Activated CD4-positive, alpha-beta T cell treated with anti-CD3 and anti-CD28 coated beads, Interleukin-2, amount 10 ng/mL, durations not matched to agents 7 days and 5 days (primary cell): ENCODE data around the gene RIMBP2. TPM values are rescaled to one million over a fixed set of nuclear protein-coding genes. Genes with fewer than 3 reads are reported as not detected.

Experiments used
- CTCF ChIA-PET: fragments of 350-600 bp; sonication (Branson Sonifier 250); formaldehyde crosslinking; loops from one replicate; lab custom pipeline; 2021; ENCODE audit warnings: antibody characterized with exemption; lab: Charles Lee
- POLR2A ChIA-PET: fragments of 350-600 bp; sonication (Branson Sonifier 250); formaldehyde crosslinking; loops from one replicate; lab custom pipeline; 2021; ENCODE audit warnings: antibody characterized with exemption; lab: Charles Lee
- DNase-seq: peaks from one replicate; pipeline ENCODE4 v3.0.0-alpha.2; 2020
- H3K27ac Mint-ChIP-seq: one replicate; pipeline ENCODE4 v1.8.0; 2021; ENCODE audit warnings: mild to moderate bottlenecking, moderate library complexity, mixed read lengths
- H3K27me3 Mint-ChIP-seq: one replicate; pipeline ENCODE4 v1.8.0; 2021; ENCODE audit warnings: mixed read lengths
- H3K36me3 Mint-ChIP-seq: one replicate; pipeline ENCODE4 v1.8.0; 2021; ENCODE audit warnings: low read depth, mixed read lengths
- H3K4me1 Mint-ChIP-seq: one replicate; pipeline ENCODE4 v1.8.0; 2021; ENCODE audit warnings: mixed read lengths
- H3K4me3 Mint-ChIP-seq: one replicate; pipeline ENCODE4 v1.8.0; 2021; ENCODE audit warnings: mild to moderate bottlenecking, moderate library complexity, mixed read lengths
- H3K9me3 Mint-ChIP-seq: one replicate; pipeline ENCODE4 v1.8.0; 2021; ENCODE audit warnings: mixed read lengths
- total RNA-seq, 2 experiments: library from RNA; stranded (reverse); gene quantifications; one replicate each; pipeline ENCODE4 v1.2.3, GENCODE V29; 2021

The RIMBP2 gene
- total RNA-seq, 2 experiments from 2014 or later = not detected

GRCh38 chr12:130500835-130501330, 215.2 kb downstream of the RIMBP2 start:
- no peak for DNase-seq
- Mint-ChIP-seq H3K27me3 (no peaks in the 10 kb centered on the region), H3K9me3 (peaks cover 7% of the 10 kb centered on the region), H3K27ac (no peak overlapping the region), H3K4me1 (no peaks in the 10 kb centered on the region), H3K4me3 (no peak overlapping the region), H3K36me3 (no peaks in the 10 kb centered on the region)
- ChIA-PET POLR2A (no interaction called here), CTCF (interaction anchor here (0.5 to 1.0 kb wide), 2 partner anchors 12 to 480 kb away, joined by 3 read pairs; no protein-coding TSS in a partner anchor)

- Mint-ChIP-seq H3K4me3 (no peak overlapping the region), H3K27ac (no peak overlapping the region), H3K27me3 (no peaks in the 10 kb centered on the region), H3K9me3 (peaks cover 7% of the 10 kb centered on the region), H3K4me1 (no peaks in the 10 kb centered on the region), H3K36me3 (no peaks in the 10 kb centered on the region)
- ChIA-PET CTCF (interaction anchor here (1.0 kb wide), 1 partner anchor 14 kb away, joined by 3 read pairs; no protein-coding TSS in a partner anchor), POLR2A (no interaction called here)
- DNase-seq = no peak
These were observed 216.6 kb downstream of the RIMBP2 start for GRCh38 chr12:130499474-130499873.

- Mint-ChIP-seq H3K27me3 (no peaks in the 10 kb centered on the region), H3K4me1 (no peaks in the 10 kb centered on the region), H3K27ac (no peak overlapping the region), H3K4me3 (no peak overlapping the region), H3K36me3 (no peaks in the 10 kb centered on the region), H3K9me3 (peaks cover 7% of the 10 kb centered on the region)
- POLR2A ChIA-PET = no interaction called here
- CTCF ChIA-PET = no interaction called here
- DNase-seq = no peak
These were observed 217.3 kb downstream of the RIMBP2 start for GRCh38 chr12:130498589-130499385.

DNA sequence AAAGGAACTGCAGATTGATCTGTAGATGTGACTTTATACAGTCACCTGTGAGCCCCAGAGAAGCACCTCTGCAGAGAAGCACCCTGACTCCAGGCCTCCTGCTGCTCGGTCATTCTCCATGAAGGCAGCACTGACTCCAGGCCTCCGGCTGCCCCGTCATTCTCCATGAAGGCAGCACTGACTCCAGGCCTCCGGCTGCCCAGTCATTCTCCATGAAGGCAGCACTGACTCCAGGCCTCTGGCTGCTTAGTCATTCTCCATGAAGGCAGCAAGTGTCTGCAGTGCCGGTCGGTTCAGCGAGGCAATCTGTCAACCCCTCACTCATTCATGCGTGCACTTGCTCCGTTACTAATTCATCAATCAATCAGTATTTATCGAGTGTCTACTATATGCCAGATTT, 218.1 kb downstream of the RIMBP2 start:
- Mint-ChIP-seq H3K27ac (no peak overlapping the region), H3K27me3 (no peaks in the 10 kb centered on the region), H3K9me3 (peaks cover 7% of the 10 kb centered on the region), H3K4me3 (no peak overlapping the region), H3K36me3 (no peaks in the 10 kb centered on the region), H3K4me1 (no peaks in the 10 kb centered on the region)
- no peak for DNase-seq
- POLR2A ChIA-PET = no interaction called here
- CTCF ChIA-PET = no interaction called here

DNA sequence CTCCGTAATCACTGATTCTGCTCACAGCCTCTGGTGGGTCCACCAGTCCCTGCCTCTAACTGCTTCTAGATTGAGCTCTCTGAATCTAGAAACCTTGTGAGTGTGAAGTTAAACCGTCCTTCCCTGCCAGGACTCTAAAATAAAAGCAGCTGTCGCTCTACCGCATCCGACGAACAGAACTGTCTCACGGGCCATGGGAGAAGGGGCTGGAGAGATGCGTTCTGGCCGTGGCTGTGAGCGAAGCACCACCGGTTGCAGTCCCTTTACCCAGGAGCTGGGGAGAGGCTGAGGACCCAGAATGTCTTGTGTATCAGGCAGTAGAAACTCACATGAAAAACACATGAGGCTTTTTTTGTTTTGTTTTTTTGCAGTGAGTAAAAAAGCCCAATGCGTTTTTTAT, 218.8 kb downstream of the RIMBP2 start:
- H3K4me3 Mint-ChIP-seq = no peak overlapping the region
- ChIA-PET POLR2A (no interaction called here), CTCF (no interaction called here)
- H3K4me1 Mint-ChIP-seq = no peaks in the 10 kb centered on the region
- H3K36me3 Mint-ChIP-seq = no peaks in the 10 kb centered on the region
- peaks cover 4% of the 10 kb centered on the region for H3K9me3 Mint-ChIP-seq
- DNase-seq = no peak
- H3K27ac Mint-ChIP-seq = no peak overlapping the region
- H3K27me3 Mint-ChIP-seq = no peaks in the 10 kb centered on the region

- CTCF ChIA-PET = no interaction called here
- no peak overlapping the region for H3K4me3 Mint-ChIP-seq
- no peaks in the 10 kb centered on the region for H3K36me3 Mint-ChIP-seq
- H3K27ac Mint-ChIP-seq = no peak overlapping the region
- H3K9me3 Mint-ChIP-seq = peaks cover 4% of the 10 kb centered on the region
- no peaks in the 10 kb centered on the region for H3K27me3 Mint-ChIP-seq
- no peaks in the 10 kb centered on the region for H3K4me1 Mint-ChIP-seq
- POLR2A ChIA-PET = no interaction called here
- DNase-seq = no peak
These were observed 219.5 kb downstream of the RIMBP2 start for GRCh38 chr12:130496516-130497120.

DNA sequence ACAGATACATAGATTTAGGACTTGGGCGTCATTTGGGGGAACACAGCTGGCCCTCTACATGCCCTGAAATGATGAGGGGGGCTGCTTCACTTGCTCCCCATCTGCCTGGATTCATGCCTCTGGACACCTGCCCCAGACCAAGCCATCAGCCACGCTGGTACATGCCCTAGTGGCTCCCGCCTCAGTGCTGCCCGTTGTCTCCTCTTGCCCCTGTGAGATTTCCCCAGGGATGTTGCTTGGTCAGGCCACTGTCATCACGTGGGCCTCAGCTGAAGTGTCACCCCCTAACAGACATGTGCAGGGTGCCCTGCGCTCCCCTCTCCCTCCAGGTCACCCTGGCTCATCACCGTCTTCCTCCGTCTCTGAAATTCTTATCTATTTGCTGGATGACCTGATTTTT, 220.9 kb downstream of the RIMBP2 start:
- Mint-ChIP-seq H3K36me3 (no peaks in the 10 kb centered on the region), H3K27ac (no peak overlapping the region), H3K27me3 (no peaks in the 10 kb centered on the region), H3K4me3 (no peak overlapping the region), H3K9me3 (peaks cover 4% of the 10 kb centered on the region), H3K4me1 (no peaks in the 10 kb centered on the region)
- CTCF ChIA-PET = no interaction called here
- DNase-seq = no peak
- POLR2A ChIA-PET = no interaction called here

- H3K36me3 Mint-ChIP-seq = no peaks in the 10 kb centered on the region
- no peak overlapping the region for H3K4me3 Mint-ChIP-seq
- no peak for DNase-seq
- H3K27ac Mint-ChIP-seq = no peak overlapping the region
- no peaks in the 10 kb centered on the region for H3K27me3 Mint-ChIP-seq
- POLR2A ChIA-PET = no interaction called here
- CTCF ChIA-PET = no interaction called here
- H3K9me3 Mint-ChIP-seq = peaks cover 4% of the 10 kb centered on the region
- H3K4me1 Mint-ChIP-seq = no peaks in the 10 kb centered on the region
These were observed 221.4 kb downstream of the RIMBP2 start for GRCh38 chr12:130494736-130495135.

GRCh38 chr12:130493951-130494350, 222.1 kb downstream of the RIMBP2 start:
- Mint-ChIP-seq H3K9me3 (no peaks in the 10 kb centered on the region), H3K36me3 (no peaks in the 10 kb centered on the region), H3K4me1 (no peaks in the 10 kb centered on the region), H3K27me3 (no peaks in the 10 kb centered on the region), H3K4me3 (no peak overlapping the region), H3K27ac (no peak overlapping the region)
- DNase-seq = no peak
- ChIA-PET POLR2A (no interaction called here), CTCF (no interaction called here)

DNA sequence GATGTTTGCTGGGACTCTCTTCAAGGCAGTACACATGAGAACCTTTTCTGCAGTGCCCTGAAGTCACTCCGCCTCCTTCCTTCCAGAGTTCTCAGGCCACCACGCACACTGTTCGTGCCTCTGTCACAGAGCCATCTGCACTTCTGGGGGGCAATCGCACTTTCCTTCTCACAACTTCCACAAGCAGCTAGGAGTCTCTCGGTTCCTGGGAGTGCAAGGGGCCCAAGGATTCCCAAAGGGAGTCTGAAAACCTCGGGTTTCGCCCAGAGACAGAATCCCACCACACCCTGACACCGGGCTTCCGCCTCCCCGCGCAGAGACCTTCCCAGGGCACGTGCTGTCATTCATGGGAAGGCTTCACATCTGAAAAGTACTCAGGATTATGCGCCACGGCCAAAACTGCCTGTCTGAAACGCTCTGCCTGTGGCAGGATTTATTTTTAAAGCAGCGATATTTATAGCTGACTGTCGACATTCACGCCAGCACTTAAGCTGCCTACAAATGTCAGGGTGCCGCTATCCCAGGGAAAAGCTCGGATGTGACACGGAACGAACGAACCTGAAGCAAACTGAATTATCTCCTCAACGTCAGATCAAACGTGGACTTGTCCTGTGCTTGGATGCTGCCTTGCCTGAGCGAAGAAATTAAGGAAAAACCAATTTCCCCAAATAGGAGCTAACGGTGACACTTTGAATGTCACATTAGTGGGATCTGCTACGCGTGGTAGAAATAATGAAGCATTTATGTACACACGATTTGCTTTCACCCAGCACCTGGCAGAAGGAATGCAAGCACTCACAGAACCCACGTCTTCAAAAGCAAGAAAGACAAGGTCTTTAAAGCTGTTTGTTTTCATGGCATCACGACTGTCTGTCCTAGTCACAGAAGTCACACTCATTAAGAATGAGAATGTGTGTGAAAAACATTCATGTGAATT, 224.4 kb downstream of the RIMBP2 start:
- Mint-ChIP-seq H3K36me3 (no peaks in the 10 kb centered on the region), H3K4me3 (no peak overlapping the region), H3K9me3 (no peaks in the 10 kb centered on the region), H3K27ac (no peak overlapping the region), H3K4me1 (no peaks in the 10 kb centered on the region), H3K27me3 (no peaks in the 10 kb centered on the region)
- ChIA-PET POLR2A (no interaction called here), CTCF (no interaction called here)
- no peak for DNase-seq

GRCh38 chr12:130490674-130491073, 225.4 kb downstream of the RIMBP2 start:
- ChIA-PET CTCF (no interaction called here), POLR2A (no interaction called here)
- DNase-seq = no peak
- H3K9me3 Mint-ChIP-seq = no peaks in the 10 kb centered on the region
- H3K36me3 Mint-ChIP-seq = no peaks in the 10 kb centered on the region
- no peaks in the 10 kb centered on the region for H3K27me3 Mint-ChIP-seq
- H3K4me1 Mint-ChIP-seq = no peaks in the 10 kb centered on the region
- no peak overlapping the region for H3K27ac Mint-ChIP-seq
- no peak overlapping the region for H3K4me3 Mint-ChIP-seq

GRCh38 chr12:130489293-130489692, 226.8 kb downstream of the RIMBP2 start:
- Mint-ChIP-seq H3K4me1 (no peaks in the 10 kb centered on the region), H3K27me3 (no peaks in the 10 kb centered on the region), H3K4me3 (no peak overlapping the region), H3K36me3 (no peaks in the 10 kb centered on the region), H3K27ac (no peak overlapping the region), H3K9me3 (no peaks in the 10 kb centered on the region)
- no peak for DNase-seq
- CTCF ChIA-PET = no interaction called here
- POLR2A ChIA-PET = no interaction called here

- no peak overlapping the region for H3K4me3 Mint-ChIP-seq
- no peaks in the 10 kb centered on the region for H3K4me1 Mint-ChIP-seq
- ChIA-PET CTCF (no interaction called here), POLR2A (no interaction called here)
- no peak overlapping the region for H3K27ac Mint-ChIP-seq
- DNase-seq = no peak
- no peaks in the 10 kb centered on the region for H3K9me3 Mint-ChIP-seq
- H3K36me3 Mint-ChIP-seq = no peaks in the 10 kb centered on the region
- no peaks in the 10 kb centered on the region for H3K27me3 Mint-ChIP-seq
These were observed 227.8 kb downstream of the RIMBP2 start for GRCh38 chr12:130488358-130488710.
